SK-N-SH (cell line): ENCODE results near the gene CLEC9A. TPM values are rescaled to one million over a fixed set of nuclear protein-coding genes. Genes with fewer than 3 reads are reported as not detected.
A peak's percentile ranks its signal among the peaks of the same experiment; 100 is the strongest.

ENCODE experiments used
- CTCF ChIA-PET: fragments of 300-600, 350-600 bp; formaldehyde crosslinking; extraction: SDS; loops from one replicate; lab custom pipeline; 2021; lab: Yijun Ruan, JAX
- POLR2A ChIA-PET: fragments of 350-600 bp; sonication (Branson Sonifier 250); formaldehyde crosslinking; extraction: SDS; loops from one replicate; lab custom pipeline; 2020; ENCODE audit warnings: antibody characterized with exemption, inconsistent platforms; lab: Yijun Ruan, JAX
- DNase-seq: peaks from one replicate; pipeline ENCODE4 v3.0.0; 2012
- H2AFZ ChIP-seq: fragments of 200-600 bp; sonication (generic); 2 replicates; pipeline ENCODE4 v1.8.1; 2016; ENCODE audit warnings: antibody characterized with exemption, mild to moderate bottlenecking, low read depth
- H3F3A ChIP-seq: fragments of 200-600 bp; sonication (generic); replicated peaks from 2 replicates; pipeline ENCODE3; 2016; ENCODE audit warnings: antibody characterized with exemption, mild to moderate bottlenecking; ENCODE audit not compliant: insufficient read depth
- H3K27ac ChIP-seq, 2 experiments: fragments of 200-500 bp in 1 of 2; fragments of 200-600 bp in 1 of 2; sonication (Bioruptor generic) in 1 of 2; sonication (generic), shearing (Covaris generic) in 1 of 2; 2 replicates each; pipeline versions ENCODE4 v1.5.1 to v1.6.1; 2014 to 2016; ENCODE audit warnings: low read depth in 2 of 2, inconsistent platforms in 1 of 2, low read length in 1 of 2, mild to moderate bottlenecking in 1 of 2, mixed read lengths in 1 of 2
- H3K27me3 ChIP-seq: fragments of 200-600 bp; sonication (generic), shearing (Covaris generic); 2 replicates; pipeline ENCODE4 v1.6.1; 2016; ENCODE audit warnings: mixed run types; ENCODE audit not compliant: insufficient read depth
- H3K36me3 ChIP-seq, 2 experiments: fragments of 200-500 bp in 1 of 2; fragments of 200-600 bp in 1 of 2; sonication (Bioruptor generic) in 1 of 2; sonication (generic) in 1 of 2; replicated peaks in 1 of 2; 2 replicates each; pipeline versions ENCODE3 to v1.5.1; 2014 to 2016; ENCODE audit warnings: low read length in 1 of 2, mild to moderate bottlenecking in 1 of 2; ENCODE audit not compliant: insufficient read depth in 2 of 2, control insufficient read depth in 1 of 2
- H3K4me1 ChIP-seq, 2 experiments: fragments of 200-500 bp in 1 of 2; fragments of 200-600 bp in 1 of 2; sonication (Bioruptor generic) in 1 of 2; sonication (generic), shearing (Covaris generic) in 1 of 2; 2 replicates each; pipeline versions ENCODE4 v1.5.1 to v1.6.1; 2014 to 2016; ENCODE audit warnings: low read depth in 1 of 2, low read length in 1 of 2, mixed run types in 1 of 2; ENCODE audit not compliant: insufficient read depth in 2 of 2, control insufficient read depth in 1 of 2
- H3K4me2 ChIP-seq: fragments of 200-600 bp; sonication (generic), shearing (Covaris generic); 2 replicates; pipeline ENCODE4 v1.6.1; 2017; ENCODE audit warnings: mixed run types
- H3K4me3 ChIP-seq, 2 experiments: fragments of 200-500 bp in 1 of 2; fragments of 200-600 bp in 1 of 2; sonication (Bioruptor generic) in 1 of 2; sonication (generic), shearing (Covaris generic) in 1 of 2; 2 replicates each; pipeline versions ENCODE4 v1.5.1 to v1.8.1; 2014 to 2016; ENCODE audit warnings: low read depth in 2 of 2, inconsistent platforms in 1 of 2, low read length in 1 of 2, mild to moderate bottlenecking in 1 of 2, mixed read lengths in 1 of 2, moderate library complexity in 1 of 2
- H3K79me2 ChIP-seq: fragments of 200-600 bp; sonication (generic); 2 replicates; pipeline ENCODE4 v1.8.1; 2017; ENCODE audit warnings: mild to moderate bottlenecking; ENCODE audit not compliant: insufficient read depth
- H3K9ac ChIP-seq: fragments of 200-600 bp; sonication (generic); 2 replicates; pipeline ENCODE4 v1.6.1; 2017; ENCODE audit warnings: mixed run types
- H3K9me2 ChIP-seq: fragments of 200-600 bp; sonication (generic); 2 replicates; pipeline ENCODE4 v1.6.1; 2017; ENCODE audit warnings: mixed run types
- H3K9me3 ChIP-seq: fragments of 200-600 bp; sonication (generic); 2 replicates; pipeline ENCODE4 v1.6.1; 2017; ENCODE audit warnings: mixed run types, mild to moderate bottlenecking, moderate library complexity
- H4K20me1 ChIP-seq: fragments of 200-600 bp; sonication (generic); 2 replicates; pipeline ENCODE4 v1.6.1; 2017; ENCODE audit warnings: mild to moderate bottlenecking, mixed run types; ENCODE audit not compliant: insufficient read depth
- CHD2 ChIP-seq: fragments of 150-350 bp; IDR thresholded peaks from 2 replicates; pipeline ENCODE4 v1.6.1; 2018; ENCODE audit warnings: low read length; ENCODE audit not compliant: partially characterized antibody
- CTCF ChIP-seq: fragments of 200-600 bp; sonication (generic); IDR thresholded peaks from 2 replicates; pipeline ENCODE4 v1.6.1; 2017; ENCODE audit warnings: antibody characterized with exemption, mild to moderate bottlenecking, moderate library complexity
- EP300 ChIP-seq, 2 experiments: IDR thresholded peaks; 2 replicates each; pipeline versions ENCODE4 v1.4.0 to v1.6.1; 2012; ENCODE audit warnings: borderline replicate concordance in 1 of 2, low read depth in 1 of 2, low read length in 1 of 2
- MXI1 ChIP-seq: IDR thresholded peaks from 2 replicates; pipeline ENCODE4 v1.6.1; 2012; ENCODE audit warnings: mild to moderate bottlenecking, low read depth, low read length, improper control_type of control experiment
- NFIC ChIP-seq: IDR thresholded peaks from 2 replicates; pipeline ENCODE4 v1.4.0; 2012; ENCODE audit warnings: borderline replicate concordance
- PBX3 ChIP-seq: IDR thresholded peaks from 2 replicates; pipeline ENCODE4; 2012
- RAD21 ChIP-seq: IDR thresholded peaks from 2 replicates; pipeline ENCODE4 v1.6.1; 2012; ENCODE audit warnings: mild to moderate bottlenecking, low read length
- RXRA ChIP-seq: IDR thresholded peaks from 2 replicates; pipeline ENCODE4 v1.4.0; 2012; ENCODE audit warnings: low read depth, mild to moderate bottlenecking, borderline replicate concordance
- SIN3A ChIP-seq: IDR thresholded peaks from 2 replicates; pipeline ENCODE4 v1.6.1; 2012; ENCODE audit warnings: low read depth, mild to moderate bottlenecking, low read length, moderate library complexity, borderline replicate concordance
- SMC3 ChIP-seq: IDR thresholded peaks from 2 replicates; pipeline ENCODE4 v1.6.1; 2012; ENCODE audit warnings: low read depth, low read length, improper control_type of control experiment
- TCF12 ChIP-seq: IDR thresholded peaks from 2 replicates; pipeline ENCODE4 v1.4.0; 2012
- USF2 ChIP-seq: fragments of 150-350 bp; IDR thresholded peaks from 2 replicates; pipeline ENCODE4 v1.6.1; 2017; ENCODE audit warnings: antibody characterized with exemption, low read length, low read depth, borderline replicate concordance
- YY1 ChIP-seq: IDR thresholded peaks from 2 replicates; pipeline ENCODE4 v1.4.0; 2012; ENCODE audit warnings: low read depth, mild to moderate bottlenecking
- WGBS: methylation state at CpG from one replicate; pipeline ENCODE4 v1.1.6; 2017; ENCODE audit warnings: low lambda C conversion rate; 5-methylcytosine and 5-hydroxymethylcytosine counted together
- polyA plus RNA-seq, 3 experiments: library from polyadenylated mRNA; depleted of rRNA; stranded (reverse); fragments of >200 nt; gene quantifications; 2 replicates each; pipeline ENCODE4 v1.2.3, GENCODE V29; 2012

The CLEC9A gene
- polyA plus RNA-seq, 1 of the 3 experiments (the other 2 are of a cell fraction): not detected

GRCh38 chr12:10098791-10099190 is 68.3 kb downstream of the CLEC9A start, which contains the start of gene CLEC1A:
TSS of gene CLEC1A (minus strand) at chr12:10098985. CDS start at chr12:10098922, 63 bp downstream.
- ChIA-PET CTCF (no interaction called here), POLR2A (no interaction called here)
- Histone ChIP-seq H3K9me2 (no peaks in the 10 kb centered on the region), H3K4me1 (peaks cover 0 to 6% of the 10 kb centered on the region in 2 experiments; a peak in 1 of 4 replicates), H3K9ac (no peak within 1 kb of the TSS), H3K27ac (no peak within 1 kb of the TSS), H2AFZ (no peak within 1 kb of the TSS), H3K9me3 (no peaks in the 10 kb centered on the region), H3K36me3 (no peaks in the 10 kb centered on the region), H3F3A (no peaks in the 10 kb centered on the region), H3K27me3 (no peaks in the 10 kb centered on the region; the same call in 1 of the 2 replicates), H4K20me1 (no peaks in the 10 kb centered on the region), H3K4me2 (no peak within 1 kb of the TSS), H3K79me2 (no peaks in the 10 kb centered on the region), H3K4me3 (no peak within 1 kb of the TSS)
- DNase-seq: no peak
- TF ChIP-seq USF2 (no peak), EP300 (IDR thresholded peaks at IDR 0.05; ENCODE audit: borderline replicate concordance in 1 of 2, low read depth in 1 of 2, low read length in 1 of 2) (no peak), SMC3 (no peak)
- WGBS: 10% methylated on average over 8 of the region's 10 CpGs

GRCh38 chr12:10101042-10101579 is 70.6 kb downstream of the CLEC9A start:
- DNase-seq: peak; percentile 14

More at GRCh38 chr12:10101042-10101579, 70.6 kb downstream of the CLEC9A start:
- WGBS: 16% methylated on average over 4 of the region's 5 CpGs
- no peaks in the 10 kb centered on the region for H4K20me1 ChIP-seq
- no peaks in the 10 kb centered on the region for H3K36me3 ChIP-seq
- no peaks in the 10 kb centered on the region for H3K9me3 ChIP-seq
- H3K9ac ChIP-seq: no peak overlapping the region
- no peak overlapping the region for H3K4me3 ChIP-seq
- no peaks in the 10 kb centered on the region for H3K79me2 ChIP-seq
- CTCF ChIA-PET: interaction anchor here (1.0 kb wide), 1 partner anchor 10 kb away, joined by 4 read pairs; no protein-coding TSS in a partner anchor
- H3K27ac ChIP-seq: no peak overlapping the region
- no peaks in the 10 kb centered on the region for H3K9me2 ChIP-seq
- TF ChIP-seq CHD2 (no peak), SIN3A (no peak), RAD21 (no peak), RXRA (no peak), NFIC (no peak), YY1 (no peak), CTCF (no peak), TCF12 (no peak), PBX3 (no peak), MXI1 (no peak)
- no peaks in the 10 kb centered on the region for H3F3A ChIP-seq
- POLR2A ChIA-PET: no interaction called here
- no peak overlapping the region for H3K4me2 ChIP-seq
- peaks cover 0 to 6% of the 10 kb centered on the region in 2 experiments; a peak in 1 of 4 replicates for H3K4me1 ChIP-seq
- H3K27me3 ChIP-seq: no peaks in the 10 kb centered on the region; the same call in 1 of the 2 replicates
- H2AFZ ChIP-seq: no peak overlapping the region
